Retinal pigment epithelial cell (primary cell): ENCODE data around the gene CNPY1.

ENCODE experiments used
- DNase-seq: peaks from one replicate; pipeline ENCODE4 v3.0.0-alpha.2; 2010; ENCODE audit warnings: low read depth
- H3K4me3 ChIP-seq: 2 replicates; pipeline ENCODE4 v1.5.1; 2011; ENCODE audit warnings: mild to moderate bottlenecking, low read length, control low read depth, moderate library complexity
- TF ChIP-seq, protein P1 (sequence below): conservative IDR thresholded peaks from 2 replicates; pipeline ENCODE4 v1.5.1; 2011; ENCODE audit warnings: low read depth, low read length, control low read depth, inconsistent platforms

The CNPY1 gene

DNA sequence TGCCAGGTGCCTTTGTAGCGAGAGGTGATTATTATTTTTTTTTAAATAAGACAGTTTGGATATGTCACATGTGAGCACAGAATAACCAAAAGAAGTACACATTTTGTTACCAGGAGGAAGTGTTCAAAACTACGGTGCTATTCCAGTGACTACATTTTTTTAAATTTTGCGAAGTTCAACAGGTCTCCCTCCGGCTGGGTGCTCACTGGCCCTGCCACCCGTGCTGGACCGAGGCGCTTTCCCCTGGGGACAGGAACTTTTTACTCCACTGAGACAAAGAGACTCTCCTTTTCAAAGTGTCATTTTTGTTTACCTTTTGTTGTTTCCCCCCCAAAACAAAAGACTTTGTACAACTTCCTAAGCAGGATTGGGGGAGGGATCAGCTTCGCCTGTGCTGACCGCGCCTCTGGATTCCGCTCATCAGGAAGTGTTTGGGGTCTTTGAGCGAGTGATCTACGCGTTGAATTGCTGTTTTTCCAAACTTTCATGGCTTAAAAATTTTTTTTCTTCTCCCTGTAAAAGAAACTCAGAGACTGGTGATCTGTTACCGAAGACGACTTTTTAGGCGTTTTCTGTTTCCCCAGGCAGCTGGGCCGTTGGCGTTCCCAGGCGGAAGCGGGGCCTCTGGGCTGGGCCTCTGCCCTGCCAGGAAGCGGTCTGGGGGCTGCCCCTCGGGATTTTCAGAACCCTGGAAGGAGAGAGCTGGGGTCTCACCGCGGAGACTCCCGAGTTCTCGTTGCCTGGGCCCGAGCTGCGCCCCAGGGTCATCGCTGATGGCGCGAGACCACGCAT, 81.2 kb downstream of the CNPY1 start:
- TF ChIP-seq, protein P1, sequence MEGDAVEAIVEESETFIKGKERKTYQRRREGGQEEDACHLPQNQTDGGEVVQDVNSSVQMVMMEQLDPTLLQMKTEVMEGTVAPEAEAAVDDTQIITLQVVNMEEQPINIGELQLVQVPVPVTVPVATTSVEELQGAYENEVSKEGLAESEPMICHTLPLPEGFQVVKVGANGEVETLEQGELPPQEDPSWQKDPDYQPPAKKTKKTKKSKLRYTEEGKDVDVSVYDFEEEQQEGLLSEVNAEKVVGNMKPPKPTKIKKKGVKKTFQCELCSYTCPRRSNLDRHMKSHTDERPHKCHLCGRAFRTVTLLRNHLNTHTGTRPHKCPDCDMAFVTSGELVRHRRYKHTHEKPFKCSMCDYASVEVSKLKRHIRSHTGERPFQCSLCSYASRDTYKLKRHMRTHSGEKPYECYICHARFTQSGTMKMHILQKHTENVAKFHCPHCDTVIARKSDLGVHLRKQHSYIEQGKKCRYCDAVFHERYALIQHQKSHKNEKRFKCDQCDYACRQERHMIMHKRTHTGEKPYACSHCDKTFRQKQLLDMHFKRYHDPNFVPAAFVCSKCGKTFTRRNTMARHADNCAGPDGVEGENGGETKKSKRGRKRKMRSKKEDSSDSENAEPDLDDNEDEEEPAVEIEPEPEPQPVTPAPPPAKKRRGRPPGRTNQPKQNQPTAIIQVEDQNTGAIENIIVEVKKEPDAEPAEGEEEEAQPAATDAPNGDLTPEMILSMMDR = no peak
- DNase-seq = no peak
- H3K4me3 ChIP-seq = no peak overlapping the region

DNA sequence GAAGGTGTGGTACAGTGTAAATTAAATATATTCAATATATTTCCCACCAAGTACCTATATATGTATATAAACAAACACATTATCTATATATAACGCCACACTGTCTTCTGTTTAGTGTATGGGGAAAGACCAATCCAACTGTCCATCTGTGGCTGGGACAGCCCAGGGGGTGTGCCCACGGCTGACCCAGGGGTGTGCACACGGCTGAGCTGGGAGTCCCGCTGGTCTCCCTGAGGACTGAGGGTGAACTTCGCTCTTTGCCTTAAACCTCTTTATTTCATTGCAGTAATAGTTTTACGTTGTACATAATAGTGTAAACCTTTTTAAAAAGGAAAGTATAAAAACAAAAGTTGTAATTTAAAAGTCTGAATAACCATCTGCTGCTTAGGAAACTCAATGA, 82.2 kb downstream of the CNPY1 start:
- no peak for DNase-seq
- H3K4me3 ChIP-seq = no peak overlapping the region
- TF ChIP-seq, protein P1 = no peak

DNA sequence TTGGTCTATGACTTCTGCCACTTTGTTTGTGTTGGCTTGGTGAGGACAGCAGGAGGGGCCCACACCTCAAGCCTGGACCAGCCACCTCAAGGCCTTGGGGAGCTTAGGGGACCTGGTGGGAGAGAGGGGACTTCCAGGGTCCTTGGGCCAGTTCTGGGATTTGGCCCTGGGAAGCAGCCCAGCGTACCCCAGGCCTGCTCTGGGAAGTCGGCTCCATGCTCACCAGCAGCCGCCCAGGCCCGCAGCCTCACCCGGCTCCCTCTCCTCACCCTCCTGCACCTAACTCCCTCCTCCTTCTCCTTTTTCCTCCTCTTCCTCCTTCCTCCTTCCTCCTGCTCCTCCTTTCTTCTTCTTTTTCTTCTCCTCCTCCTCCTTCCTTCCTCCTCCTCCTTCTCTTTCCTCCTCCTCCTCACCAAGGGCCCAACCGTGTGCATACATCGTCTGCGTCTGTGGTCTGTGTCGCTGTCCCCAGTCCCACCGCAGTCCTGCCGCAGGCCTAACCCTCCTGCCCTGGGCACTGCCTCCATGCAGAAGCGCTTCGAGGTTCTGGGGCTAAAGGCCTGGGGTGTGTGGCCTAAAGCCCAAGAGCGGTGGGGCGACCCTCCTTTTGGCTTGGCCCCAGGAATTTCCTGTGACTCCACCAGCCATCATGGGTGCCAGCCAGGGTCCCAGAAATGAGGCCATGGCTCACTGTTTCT, 83.1 kb downstream of the CNPY1 start:
- H3K4me3 ChIP-seq = no peak overlapping the region
- TF ChIP-seq, protein P1 = no peak
- DNase-seq = no peak

DNA sequence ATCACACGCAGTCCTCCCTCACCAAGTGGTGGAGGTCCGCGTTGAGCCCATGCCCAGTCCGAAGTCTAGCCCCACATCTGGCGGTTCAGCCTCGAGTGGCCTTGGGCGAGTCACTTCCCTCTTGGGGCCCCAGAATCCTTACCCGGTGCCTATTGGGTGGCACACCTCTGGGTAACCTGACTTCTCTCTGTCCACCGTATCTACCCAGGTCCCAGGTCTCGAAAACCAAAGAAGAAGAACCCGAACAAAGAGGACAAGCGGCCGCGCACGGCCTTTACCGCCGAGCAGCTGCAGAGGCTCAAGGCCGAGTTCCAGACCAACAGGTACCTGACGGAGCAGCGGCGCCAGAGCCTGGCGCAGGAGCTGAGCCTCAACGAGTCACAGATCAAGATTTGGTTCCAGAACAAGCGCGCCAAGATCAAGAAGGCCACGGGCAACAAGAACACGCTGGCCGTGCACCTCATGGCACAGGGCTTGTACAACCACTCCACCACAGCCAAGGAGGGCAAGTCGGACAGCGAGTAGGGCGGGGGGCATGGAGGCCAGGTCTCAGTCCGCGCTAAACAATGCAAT, 84.1 kb downstream of the CNPY1 start:
- no peak overlapping the region for H3K4me3 ChIP-seq
- TF ChIP-seq, protein P1 = no peak
- no peak for DNase-seq

DNA sequence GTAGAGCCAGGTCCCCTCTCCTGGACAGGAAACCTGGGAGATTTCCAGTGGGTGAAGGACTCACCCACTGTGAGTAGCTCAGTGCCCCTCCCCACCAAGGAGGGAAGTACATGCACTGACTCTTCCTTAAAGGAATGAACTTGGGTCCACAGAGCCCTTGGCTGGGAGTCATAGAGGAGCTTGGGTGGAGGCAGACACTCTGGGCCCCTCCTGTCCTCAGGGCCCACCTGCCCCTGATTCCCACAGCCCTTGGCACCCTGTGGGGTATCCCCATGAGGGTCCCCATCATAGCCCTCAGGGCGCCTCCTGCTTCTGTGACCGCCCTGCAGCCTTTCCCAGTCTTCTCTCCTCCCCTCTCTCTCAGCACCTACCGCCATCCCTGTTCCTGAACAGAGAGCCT, 84.7 kb downstream of the CNPY1 start:
- no peak overlapping the region for H3K4me3 ChIP-seq
- TF ChIP-seq, protein P1 = no peak
- DNase-seq = no peak

DNA sequence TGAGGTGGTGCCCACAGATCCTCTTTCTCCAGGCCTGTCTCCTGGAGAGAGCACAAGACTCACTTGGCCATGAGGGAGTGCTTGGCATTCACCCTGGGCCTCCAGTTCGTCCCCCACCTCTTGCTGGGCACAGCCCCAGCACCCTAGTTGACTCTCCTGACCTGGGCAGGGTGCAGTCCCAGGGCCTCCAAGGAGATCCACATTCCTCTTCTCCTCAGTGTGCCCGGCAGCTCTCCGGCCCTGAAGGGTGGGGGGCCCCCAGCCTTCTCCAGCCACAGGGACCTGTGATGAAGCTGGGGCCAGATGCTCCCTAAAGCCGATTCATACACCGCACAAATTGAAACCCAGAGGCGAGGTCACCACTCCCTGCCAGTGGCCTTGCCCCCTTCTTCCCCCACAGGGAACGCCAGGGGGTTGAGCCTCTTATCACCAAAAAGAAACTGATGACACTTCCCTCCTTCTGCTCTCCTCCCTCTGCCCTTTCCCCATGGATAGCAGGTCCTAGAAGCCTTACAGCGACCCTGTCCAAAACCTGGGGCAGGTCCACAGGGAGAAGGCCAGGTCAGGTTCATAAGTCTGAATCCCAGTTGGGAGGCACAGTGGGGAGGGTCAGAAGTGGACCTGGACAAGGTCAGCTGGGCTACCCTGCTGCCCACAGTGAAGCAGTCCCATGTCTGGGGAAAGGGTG, 85.3 kb downstream of the CNPY1 start:
- no peak overlapping the region for H3K4me3 ChIP-seq
- TF ChIP-seq, protein P1 = no peak
- DNase-seq = no peak
